Right hindlimb (tissue), 1 donor: ENCODE data around the gene PLS1.

Source experiments
- DNase-seq: peaks from one replicate; pipeline ENCODE4 v3.0.0-alpha.2; 2018

PLS1 gene

DNA sequence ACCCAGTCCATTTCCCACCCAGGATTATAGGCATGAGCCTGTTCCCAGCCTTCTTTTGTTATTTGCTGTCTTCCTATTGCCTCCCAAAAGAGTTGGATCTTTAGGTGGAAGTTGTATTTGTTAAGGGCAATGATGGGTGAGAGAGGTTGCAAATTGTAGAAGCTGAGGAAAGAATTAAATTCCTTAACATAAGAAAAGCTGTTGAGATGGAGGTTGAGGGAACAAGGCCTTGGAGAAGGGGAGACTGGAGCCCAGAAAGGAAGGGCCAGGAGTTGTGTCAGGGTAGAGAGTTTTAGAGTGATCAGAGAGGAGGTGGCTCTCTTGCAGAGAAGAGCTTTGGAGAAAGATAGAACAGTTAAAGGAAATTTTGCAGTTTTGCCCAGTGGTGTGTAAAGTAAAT is 46.8 kb downstream of the PLS1 start:
- DNase-seq, result no peak

DNA sequence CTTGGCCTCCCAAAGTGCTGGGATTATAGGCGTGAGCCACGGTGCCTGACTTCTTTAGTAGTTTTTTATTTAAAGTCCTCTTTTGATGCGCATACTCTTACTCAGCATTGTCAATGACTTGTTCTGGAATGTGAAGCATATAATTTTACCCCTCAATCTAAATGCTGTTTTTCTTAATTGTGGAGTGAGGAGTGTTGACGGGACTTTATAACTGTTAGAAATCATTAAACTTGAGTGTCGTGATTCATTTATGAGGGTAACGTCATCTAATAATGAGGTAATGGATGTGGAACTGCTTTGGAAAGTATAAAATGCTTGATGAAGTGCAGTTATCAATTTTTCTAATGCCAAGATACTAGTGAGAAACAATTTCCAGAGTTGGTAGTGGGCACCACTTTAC is 48.3 kb downstream of the PLS1 start:
- DNase-seq, result no peak

DNA sequence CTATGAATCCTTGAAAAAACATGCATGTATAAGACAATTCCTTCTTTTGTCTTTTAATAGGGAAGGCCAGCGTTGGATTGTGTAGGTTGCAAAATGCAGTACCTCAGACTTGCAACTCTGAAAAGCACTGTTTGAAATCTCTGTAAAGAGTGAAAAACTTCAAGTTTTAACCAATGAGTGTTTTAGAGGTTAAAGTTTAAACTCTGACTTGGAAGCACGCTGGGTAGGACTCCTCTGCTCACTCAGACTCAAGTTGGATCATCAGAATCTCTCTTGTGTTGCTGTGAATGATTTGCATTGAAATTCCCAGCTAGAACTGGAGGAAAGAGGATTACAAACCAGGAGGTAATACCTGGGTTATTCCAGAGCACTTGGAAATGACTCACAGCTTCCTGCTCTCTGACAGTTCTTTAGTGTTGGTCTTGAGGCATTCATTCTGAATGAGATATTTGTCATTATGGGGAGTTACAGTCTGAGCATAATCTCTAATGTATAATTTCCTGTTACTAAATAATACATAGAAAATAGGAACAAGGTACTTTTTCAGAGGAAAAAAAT is 49.1 kb downstream of the PLS1 start:
- no peak for DNase-seq

DNA sequence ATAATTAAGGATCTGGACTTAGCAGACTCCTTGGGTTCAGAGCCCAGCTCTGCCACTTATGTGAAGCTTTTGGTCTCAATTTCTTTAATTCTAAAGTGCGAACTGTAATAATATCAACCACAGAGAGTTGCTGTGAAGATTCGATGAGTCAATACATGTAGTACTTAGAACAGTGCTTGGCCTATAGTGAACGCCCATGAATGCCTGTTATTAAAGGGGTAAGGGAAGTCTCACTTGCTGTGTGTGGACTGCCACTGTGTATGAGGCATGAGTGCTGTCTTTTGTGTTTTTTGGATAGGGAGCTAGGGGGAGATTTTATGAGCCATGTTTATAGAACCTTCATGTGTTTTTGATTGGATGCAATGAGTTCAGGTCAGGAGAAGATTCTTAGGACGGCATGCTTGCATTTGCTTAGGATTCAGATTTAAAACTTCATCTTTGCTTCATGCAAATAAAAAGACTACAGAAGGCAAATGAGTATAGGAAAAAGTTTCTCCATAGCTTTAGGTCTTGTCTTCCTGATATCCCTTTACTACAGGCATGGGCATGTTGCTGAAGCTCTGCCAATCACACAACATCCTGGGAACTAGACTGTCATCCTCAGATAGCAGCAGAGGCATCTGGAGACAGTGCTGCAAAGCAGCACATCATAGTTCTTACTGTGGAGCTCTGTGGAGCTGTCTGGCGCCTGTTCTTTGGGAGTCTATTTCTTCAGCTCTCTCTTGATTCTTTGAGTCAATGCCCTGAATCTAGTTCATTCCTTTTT is 50.0 kb downstream of the PLS1 start:
- DNase-seq, result no peak

DNA sequence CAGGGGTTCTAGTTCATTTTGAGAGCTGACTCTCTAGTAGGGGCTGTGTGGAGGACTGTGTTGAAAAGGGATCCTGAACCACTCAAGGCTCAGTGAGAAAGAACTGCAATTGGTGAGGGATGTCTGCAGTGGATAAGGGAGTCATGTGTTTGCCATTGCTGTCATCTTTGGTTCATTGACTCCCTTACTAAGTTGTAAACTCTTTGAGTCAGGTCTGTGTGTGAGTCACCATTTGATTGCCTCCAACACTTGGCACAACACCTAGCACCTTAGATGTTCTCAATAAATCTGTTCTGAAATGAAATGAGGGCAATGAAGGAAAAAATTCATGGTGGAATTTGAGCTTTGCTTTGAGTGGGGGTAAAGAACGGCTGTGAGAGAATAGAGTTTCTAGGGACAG is 51.7 kb downstream of the PLS1 start:
- no peak for DNase-seq

DNA sequence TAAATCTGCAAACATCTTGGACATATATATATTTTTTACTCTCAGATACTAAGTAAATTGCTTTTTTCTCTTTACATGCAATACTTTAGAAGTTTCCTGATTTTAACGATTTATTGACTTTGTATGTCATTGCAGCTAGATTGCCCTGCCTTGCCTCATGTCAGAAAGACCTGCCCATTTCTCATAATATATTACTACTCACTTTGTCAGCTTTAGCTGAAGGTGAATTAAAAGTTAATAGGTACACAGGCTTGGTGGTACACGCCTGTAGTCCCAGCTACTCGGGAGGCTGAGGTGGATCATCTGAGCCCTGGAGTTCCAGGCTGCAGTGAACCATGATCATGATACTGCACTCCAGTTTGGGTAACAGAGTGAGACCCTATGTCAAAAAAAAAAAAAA is 52.8 kb downstream of the PLS1 start:
- DNase-seq, result no peak

DNA sequence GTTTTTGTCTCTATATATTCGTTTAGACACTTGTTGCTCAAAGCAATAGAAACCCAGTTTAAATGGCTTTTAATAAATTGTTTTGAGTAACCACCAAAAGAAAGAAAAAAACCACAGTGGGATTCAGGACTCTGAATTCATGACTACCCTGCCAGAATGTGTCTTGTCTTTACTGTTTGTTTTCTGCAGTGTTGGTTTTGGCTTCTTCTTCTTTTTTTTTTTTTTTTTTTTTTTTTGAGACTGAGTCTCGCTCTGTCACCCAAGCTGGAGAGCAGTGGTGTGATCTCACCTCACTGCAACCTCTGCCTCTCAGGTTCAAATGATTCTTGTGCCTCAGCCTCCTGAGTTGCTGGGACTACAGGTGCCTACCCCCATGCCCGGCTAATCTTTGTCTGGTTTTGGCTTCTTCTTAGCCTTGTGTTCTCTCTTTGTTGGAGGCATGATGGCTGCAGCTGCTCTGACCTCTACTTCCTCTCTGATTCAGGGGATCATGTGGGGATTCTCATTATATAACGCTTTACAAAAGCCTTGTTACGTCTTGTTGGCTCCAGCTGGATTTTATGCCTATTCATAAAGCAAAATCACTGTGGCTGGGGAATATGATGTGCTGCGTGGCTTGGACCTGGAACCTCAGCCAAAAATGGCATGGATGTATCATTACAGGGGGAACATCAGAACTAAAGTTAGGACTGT is 54.0 kb downstream of the PLS1 start:
- no peak for DNase-seq

DNA sequence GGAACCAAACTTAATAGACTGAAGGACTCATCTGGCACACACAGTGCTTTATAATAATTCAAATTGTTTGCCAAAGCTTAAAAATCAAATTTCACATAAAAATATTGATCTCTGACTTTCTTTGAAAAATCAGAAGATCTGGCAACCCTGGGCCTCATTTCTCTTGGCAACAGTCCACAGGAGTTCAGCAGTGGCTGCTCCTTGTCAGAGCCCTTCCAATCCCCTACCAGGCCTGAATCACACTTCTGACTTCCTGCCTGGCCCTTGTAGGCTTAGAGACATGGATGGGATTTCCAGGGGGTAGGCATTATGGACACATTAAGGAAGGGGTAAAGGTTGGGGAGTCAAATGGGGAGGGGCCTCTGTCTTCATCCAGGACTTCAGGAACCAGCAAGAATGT is 55.5 kb downstream of the PLS1 start:
- no peak for DNase-seq

DNA sequence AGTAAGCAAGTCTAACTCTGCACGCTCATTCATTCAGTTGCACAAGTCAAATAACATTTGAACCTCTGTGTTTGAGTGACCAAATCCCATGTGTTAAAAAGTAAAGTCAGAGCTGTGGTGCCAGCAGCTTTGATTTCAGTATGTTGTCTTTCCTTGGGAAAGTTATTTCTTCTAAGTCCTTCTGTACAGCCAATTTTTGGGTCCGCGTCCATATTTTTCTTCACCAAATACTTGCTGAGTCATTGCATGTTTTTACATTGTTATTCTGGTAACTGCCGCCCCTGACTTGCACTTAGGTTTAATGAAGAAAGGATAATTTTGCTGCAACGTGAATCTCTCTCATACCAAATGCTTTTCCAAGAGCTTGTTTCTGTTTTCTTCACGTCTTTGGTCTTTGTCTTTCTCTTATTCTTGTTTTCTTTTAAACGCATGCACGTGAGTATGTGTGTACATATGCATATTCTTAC is 56.7 kb downstream of the PLS1 start:
- DNase-seq, result no peak

DNA sequence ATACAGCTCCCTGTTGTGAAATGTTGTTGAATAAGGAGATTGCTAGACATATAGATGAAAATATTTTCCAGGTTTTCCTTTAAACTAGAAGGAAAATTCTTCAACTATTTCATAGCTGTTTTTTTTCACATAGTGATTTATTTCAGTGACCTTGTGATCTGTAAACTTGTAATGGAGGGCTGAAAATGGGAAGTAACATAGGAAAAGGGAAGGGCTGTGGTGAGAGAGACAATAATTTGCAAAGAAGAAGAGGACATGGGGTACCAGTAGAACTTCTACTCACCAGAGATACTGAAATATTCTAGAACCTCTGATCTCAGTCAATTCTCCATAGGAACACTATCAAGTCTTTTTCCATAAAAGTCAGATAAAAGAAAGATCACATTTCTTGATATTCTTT is 60.4 kb downstream of the PLS1 start:
- DNase-seq, result no peak

DNA sequence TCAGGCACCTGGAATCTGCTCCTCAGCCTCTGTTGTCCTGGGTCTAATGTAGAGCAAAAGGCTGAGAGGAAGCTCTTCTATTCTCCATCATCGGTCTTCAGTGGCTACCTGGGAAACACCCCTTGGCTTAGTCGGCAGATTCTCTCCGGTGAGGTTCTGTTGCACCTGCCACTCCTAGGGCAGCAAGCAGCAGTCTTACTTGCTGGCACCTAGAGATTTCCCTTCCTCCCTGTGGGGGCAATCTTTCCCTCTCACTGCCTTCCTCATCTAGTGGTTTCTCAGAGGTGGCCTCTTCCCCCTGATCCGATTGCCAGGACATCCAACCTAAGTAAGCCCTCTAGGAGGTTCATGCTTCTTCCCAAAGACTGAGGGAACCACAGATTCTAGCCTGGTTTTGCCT is 60.8 kb downstream of the PLS1 start:
- DNase-seq, result no peak

DNA sequence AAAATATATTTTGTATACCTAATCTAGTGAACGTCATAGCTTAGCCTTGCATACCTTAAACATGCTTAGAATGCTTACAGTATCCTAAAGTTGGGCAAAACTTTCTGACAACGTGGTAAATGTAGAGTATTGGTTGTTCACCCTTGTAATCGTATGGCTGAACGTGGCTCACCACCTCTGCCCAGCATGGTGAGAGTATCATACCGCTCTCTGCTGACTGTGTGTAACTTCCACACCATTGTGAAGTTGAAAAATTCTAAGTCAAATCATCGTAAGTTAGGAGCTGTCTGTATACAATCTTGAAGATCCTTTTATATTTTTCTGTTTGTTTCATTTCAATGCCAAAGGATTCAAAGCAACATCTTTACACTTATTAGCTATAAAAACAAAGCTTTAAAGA is 64.2 kb downstream of the PLS1 start:
- no peak for DNase-seq

DNA sequence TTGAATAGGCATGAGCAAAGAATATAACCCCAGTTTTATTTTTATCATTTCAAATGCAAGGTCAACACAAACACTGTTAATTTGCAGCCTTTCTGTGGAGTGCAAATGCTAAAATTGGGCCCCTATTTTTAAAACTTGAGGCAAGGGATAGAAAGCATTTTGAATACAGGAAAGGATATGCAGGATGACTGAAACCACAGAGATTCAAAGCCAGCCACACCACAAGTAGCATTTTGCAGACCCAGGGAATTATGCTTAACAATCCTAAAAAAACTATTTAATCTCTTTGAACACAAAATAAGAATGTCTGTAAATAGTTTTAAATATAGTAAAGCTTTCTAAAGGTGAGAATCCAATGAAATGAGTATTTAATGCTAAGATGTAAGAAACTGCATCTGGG is 64.7 kb downstream of the PLS1 start:
- DNase-seq, result no peak

DNA sequence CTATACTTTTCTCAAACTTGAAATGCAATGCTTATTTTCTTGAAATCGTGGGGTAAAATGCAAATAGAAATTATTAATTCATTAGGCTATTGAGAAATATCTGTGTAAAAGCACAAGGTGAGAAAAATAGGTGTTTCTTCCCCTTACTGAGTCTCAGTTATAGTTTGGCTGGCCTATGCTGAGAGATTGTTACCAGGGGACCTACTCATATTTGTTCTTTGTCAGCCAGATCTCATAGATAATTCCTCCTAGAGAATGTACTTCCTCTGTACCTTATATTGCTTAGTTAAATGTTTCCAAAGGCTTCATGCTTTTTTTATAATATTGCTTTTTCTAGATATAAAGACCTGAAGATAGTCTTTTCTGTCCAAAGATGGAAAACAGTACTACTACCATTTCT is 67.7 kb downstream of the PLS1 start:
- DNase-seq, result no peak

DNA sequence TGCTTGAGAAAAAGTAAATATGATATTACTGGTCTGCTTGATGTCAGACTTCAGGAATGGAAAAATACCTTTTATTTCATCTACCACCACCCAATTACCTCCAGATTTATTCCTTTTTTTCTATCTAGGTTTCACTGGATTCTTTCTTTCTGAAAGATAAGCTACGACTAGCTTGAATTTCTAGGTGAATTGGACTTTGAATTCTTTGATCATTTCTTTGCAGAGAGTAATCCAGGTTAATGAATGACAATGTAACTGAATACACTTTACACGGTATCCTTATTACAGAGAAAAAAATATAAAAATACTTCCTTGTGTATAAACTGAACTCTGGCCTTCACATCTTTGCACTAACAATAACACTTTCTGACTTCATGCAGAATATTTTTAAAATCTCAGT is 68.1 kb downstream of the PLS1 start:
- DNase-seq, result no peak

DNA sequence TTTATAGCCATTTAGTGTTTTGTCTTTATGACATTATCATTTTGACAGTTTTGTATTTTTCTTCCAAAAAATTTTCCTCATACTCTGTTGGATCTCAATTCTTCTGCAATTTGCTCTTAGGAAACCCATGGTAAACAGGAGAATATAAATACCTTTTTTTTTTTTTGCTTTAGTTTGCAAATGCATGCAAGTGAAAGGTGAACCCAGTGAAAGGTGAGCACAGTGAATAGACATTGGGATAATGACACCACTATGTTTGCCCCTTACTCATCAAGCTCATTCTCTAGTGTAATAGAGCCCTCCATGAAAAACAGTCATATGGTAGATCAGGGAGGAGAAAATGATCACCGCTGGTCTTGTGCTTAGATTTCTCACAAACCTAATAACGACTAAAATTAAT is 68.6 kb downstream of the PLS1 start:
- DNase-seq, result no peak

DNA sequence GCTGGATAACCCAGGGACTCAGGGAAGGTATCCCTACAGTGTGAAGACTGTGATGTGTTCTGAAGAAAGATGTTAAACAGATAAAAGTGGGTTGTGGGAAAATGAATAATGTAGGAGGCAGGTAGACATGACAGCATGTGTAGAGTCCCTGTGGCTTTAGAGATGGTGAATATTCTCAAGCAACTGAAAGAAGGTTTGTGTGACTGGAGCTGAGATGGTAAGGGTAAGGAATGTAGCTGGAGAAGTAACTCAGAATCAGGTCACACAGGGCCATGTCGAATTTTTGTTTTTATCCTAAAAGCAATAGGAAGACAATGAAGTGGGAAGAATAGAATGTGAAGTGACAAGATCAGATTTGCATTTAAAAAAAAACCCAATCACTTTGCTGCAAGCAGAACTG is 73.9 kb downstream of the PLS1 start:
- DNase-seq, result no peak

DNA sequence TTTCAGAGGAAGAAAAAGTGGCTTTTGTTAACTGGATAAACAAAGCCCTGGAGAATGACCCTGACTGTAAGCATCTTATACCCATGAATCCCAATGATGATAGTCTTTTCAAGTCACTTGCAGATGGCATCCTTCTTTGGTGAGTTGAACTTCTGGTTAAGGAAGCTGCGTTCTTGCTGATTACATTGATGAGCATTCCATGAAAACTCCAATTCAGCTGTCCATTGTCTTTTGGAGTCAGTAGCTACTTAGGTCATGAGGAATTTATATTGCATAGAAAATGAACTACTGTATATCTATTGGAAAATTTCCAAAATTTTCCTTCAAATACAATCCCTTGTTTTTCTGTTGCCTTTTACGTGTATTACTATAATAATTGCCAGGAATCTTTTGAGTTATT is 80.0 kb downstream of the PLS1 start:
- DNase-seq, result no peak

DNA sequence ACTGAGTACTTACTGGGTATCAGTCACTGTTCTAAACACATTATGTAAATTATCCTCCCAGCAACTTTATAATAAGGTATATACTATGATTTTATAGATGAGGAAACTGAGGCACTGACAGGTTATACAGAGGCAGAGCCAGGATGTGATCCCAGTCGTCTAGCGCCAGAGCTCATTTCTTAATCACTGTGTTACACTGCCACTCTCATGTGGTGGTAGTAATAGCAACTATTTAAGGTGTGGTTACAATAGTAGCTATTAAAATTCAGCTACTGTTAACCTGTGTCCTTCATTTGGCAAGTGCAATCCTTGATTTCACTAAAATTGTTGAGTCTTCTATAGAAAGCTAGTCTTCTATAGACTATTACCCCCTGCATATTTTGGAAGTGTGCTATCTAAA is 84.5 kb downstream of the PLS1 start:
- DNase-seq, result no peak

DNA sequence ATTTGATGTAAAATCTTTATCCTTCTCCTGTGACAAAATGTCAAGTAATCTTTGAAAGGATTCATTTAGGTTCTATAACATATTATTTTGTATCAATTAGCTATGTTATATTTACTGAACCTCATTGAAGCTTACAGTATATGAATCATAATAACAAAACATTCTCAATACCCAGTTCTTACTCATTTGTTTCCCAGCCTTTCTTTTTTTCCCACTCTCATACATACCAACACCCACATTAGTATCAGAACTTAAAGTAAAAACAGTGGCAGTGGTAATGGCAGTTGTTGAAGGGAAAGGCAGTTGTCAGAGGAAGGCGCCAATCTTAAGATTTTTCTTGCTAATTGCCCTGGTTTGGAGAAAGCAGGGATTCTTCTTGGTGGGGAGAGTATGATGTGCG is 94.4 kb downstream of the PLS1 start:
- DNase-seq, result no peak

DNA sequence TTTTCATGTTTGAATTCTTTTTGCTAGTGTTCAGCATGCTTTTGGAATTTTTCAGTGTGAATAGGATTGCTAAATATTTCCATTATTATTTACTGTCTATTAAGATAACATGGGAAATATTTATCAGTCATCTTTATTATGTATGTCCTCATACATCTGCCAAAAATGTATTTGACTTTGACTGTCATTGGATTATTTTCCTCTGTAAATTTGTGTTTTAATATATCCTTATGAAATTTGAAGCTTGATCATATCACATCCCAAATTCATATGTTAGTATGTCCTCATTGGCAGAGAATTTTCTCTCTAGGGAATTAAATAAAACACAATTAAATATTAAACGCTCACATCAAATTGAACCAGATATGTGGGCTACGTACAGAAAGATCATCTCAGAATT is 95.3 kb downstream of the PLS1 start:
- DNase-seq, result no peak

DNA sequence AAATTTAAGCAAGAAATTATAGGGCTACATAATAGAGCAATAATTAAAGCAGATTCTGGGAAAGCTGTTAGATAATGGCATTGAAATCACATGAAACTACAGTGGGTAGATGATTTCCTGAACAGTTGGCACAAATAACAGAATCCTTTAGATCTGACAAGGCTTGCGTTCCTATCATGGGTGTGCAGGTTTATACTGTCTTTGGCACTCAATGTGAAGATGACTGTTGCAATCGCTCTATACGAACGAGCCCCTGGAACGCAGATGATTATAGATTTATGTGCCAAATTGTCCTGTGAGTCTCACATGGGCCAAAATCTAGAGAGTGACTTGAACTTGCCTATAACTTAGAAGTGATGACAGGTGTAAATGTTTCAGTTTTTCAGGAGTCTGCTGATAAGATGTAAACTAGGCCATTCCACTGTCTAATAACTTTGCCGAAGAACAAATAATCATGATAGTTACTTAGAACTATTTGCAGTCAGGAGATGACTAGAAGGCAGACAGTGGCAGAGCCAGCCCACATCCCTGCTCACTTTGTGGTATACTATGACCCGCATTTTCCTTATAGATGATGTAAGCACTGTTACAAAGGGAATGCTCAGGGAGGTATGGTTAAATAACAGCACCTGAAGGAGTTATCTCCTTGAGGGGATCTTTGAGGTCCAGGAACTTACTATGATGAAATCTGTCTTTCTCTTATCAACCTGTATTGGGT is 97.1 kb downstream of the PLS1 start:
- no peak for DNase-seq

DNA sequence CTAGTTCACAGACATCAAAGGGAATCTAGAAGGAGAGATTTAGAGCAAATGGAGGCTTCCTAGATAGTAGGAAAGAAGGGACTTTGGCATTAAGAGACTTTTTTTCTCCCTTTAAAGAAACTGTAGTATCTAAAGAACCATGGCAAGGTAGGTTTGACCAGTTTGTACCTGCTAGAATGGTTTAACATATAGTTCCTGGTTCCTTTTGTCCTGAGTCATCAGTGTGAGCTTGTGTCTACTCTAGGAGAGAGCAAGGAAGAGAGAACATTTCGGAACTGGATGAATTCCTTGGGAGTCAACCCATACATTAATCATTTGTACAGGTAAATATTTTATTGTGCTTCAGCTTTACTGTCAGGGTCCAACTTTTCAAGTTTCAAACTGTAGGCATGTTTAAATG is 98.0 kb downstream of the PLS1 start:
- DNase-seq, result no peak

DNA sequence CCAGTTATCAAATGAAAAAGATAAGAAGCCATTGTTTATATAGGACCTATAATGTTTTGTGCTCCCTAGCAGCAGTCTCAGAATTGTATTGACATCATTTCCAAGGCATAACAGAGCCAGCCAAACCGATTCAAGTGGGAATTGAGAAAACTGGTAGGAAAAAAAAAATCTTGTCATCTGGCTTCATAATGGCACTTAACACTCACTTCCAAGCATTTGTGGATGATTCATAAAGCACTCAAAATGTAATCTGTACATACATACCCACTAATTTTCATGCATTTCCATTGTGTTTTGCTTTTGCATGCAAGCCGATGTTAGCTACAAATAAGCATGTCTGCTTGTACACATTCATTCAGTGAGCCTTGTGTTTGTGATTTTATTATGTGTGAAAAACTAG is 109.0 kb downstream of the PLS1 start:
- DNase-seq, result no peak
